GM13976 (cell line): ENCODE measurements around the gene TSHZ2.
"Not testable (repeated sequence)": the region's sequence is repeated elsewhere in the genome, so short reads cannot be mapped to it uniquely, and the experiment has no call there.

Source experiments
- DNase-seq: peaks from one replicate; pipeline ENCODE4 v3.0.0; 2012; ENCODE audit warnings: low spot score
- in situ Hi-C: fragments of 300-500 bp; cut with MboI; formaldehyde crosslinking; loops from one replicate; pipeline ENCODE4 v1.12.0; 2022; ENCODE audit warnings: low sequenced_read_pairs, mixed read lengths, inconsistent platforms; ENCODE audit not compliant: unreplicated experiment
- TF ChIP-seq, protein P1 (sequence below): IDR thresholded peaks from 2 replicates; pipeline ENCODE4 v1.5.1; 2012; ENCODE audit warnings: borderline replicate concordance, mild to moderate bottlenecking; ENCODE audit not compliant: insufficient read depth; ENCODE audit errors: extremely low read depth, missing control alignments, control extremely low read depth

TSHZ2 gene

DNA sequence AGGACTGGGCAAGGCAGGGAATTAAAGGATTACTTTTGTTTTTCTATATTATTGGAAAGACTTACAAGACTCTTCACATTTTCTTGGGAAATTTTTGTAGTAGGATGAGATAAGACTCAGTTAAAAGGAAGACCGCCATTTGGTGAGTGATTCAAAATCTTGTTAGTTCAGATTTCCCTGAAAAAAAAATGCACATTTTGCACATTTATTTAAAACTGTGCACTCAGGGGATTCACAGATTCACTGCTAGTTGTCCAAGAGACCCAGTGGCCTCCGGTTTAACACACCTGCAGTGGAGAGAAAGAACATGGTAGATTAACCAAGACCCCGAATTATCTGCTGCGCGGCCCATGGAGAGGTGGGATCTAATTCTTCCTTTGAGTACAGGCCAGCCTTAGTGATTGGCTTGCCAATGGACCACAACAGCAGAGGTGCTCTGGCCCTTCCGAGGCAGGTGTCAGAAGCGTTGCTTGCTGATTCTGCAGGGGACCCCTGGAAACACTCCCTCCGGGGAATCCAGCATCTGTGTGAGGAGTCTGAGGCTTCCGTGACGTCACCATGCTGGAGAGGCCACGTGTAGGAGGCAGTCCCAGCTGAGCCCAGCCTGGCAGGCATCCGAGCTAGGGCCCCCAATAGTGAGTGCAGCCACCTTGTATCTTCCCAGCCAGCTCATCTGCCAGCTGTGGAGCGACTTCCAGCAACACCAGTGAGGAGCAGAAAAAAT, 552.6 kb downstream of the TSHZ2 start:
- in situ Hi-C loops, result loop anchor here (25.0 kb wide), 1 partner anchor 112 kb away; no protein-coding TSS in a partner anchor
- no peak for DNase-seq
- TF ChIP-seq, protein P1, sequence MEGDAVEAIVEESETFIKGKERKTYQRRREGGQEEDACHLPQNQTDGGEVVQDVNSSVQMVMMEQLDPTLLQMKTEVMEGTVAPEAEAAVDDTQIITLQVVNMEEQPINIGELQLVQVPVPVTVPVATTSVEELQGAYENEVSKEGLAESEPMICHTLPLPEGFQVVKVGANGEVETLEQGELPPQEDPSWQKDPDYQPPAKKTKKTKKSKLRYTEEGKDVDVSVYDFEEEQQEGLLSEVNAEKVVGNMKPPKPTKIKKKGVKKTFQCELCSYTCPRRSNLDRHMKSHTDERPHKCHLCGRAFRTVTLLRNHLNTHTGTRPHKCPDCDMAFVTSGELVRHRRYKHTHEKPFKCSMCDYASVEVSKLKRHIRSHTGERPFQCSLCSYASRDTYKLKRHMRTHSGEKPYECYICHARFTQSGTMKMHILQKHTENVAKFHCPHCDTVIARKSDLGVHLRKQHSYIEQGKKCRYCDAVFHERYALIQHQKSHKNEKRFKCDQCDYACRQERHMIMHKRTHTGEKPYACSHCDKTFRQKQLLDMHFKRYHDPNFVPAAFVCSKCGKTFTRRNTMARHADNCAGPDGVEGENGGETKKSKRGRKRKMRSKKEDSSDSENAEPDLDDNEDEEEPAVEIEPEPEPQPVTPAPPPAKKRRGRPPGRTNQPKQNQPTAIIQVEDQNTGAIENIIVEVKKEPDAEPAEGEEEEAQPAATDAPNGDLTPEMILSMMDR, result no peak

- in situ Hi-C loops, result loop anchor here (25.0 kb wide), 1 partner anchor 115 kb away; no protein-coding TSS in a partner anchor
- TF ChIP-seq, protein P1, result no peak
- DNase-seq, result no peak
Observed at GRCh38 chr20:53527196-53527595, 555.0 kb downstream of the TSHZ2 start.

DNA sequence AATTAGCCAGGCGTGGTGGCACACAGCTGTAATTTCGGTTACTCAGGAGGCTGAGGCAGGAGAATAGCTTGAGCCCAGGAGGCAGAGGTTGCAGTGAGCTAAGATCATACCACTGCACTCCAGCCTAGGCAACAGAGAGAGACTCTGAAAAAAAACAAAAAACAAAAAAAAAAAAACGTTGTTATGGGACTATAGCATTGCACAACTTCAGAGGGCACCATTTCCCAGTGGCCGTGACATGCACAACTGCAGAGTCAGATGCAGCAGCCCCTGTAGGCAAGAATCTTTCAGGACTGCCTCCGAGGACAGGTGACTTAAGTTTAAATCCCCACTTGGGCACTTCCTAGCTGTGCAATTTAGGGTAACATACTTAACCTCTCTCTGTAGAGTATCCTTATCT, 557.5 kb downstream of the TSHZ2 start:
- no peak for DNase-seq
- in situ Hi-C loops, result loop anchor here (25.0 kb wide), 1 partner anchor 117 kb away; no protein-coding TSS in a partner anchor
- TF ChIP-seq, protein P1, result no peak

GRCh38 chr20:53530440-53530839, 558.3 kb downstream of the TSHZ2 start:
- in situ Hi-C loops, result loop anchor here (25.0 kb wide), 1 partner anchor 118 kb away; no protein-coding TSS in a partner anchor
- DNase-seq, result no peak
- TF ChIP-seq, protein P1, result no peak

GRCh38 chr20:53532654-53533312, 560.6 kb downstream of the TSHZ2 start:
- DNase-seq, result not testable (repeated sequence)
- in situ Hi-C loops, result loop anchor here (25.0 kb wide), 1 partner anchor 120 kb away; no protein-coding TSS in a partner anchor

GRCh38 chr20:53533500-53533899, 561.3 kb downstream of the TSHZ2 start:
- in situ Hi-C loops, result loop anchor here (25.0 kb wide), 1 partner anchor 121 kb away; no protein-coding TSS in a partner anchor
- TF ChIP-seq, protein P1, result no peak
- no peak for DNase-seq

DNA sequence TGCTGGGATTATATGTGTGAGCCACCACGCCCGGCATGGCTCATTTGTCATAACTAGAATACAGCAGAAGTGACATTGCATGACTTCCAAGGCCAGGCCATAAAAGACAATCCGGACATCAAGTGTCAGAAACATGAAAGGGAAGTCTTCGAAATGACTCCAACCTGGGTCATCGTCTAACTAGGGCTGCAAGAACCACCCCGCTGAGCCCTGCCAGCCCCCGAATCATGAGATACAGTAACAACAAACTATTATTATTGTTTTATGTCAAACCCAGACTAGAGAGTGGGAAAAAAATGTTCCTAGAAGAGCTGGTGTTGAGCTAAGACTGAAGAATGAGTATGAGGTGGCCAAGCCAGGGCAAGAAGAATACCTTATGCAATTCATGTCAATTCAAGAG, 561.9 kb downstream of the TSHZ2 start:
- DNase-seq, result no peak
- in situ Hi-C loops, result loop anchor here (25.0 kb wide), 1 partner anchor 122 kb away; no protein-coding TSS in a partner anchor
- TF ChIP-seq, protein P1, result no peak
